KOPT-K1 (cell line): ENCODE results near the gene GINM1.

ENCODE experiments used
- H3K27ac ChIP-seq: fragments of 200-600 bp; sonication (generic); 2 replicates; pipeline ENCODE4 v1.5.1; 2016; ENCODE audit warnings: antibody characterized with exemption, mild to moderate bottlenecking, low read depth, low read length; ENCODE audit not compliant: poor library complexity, severe bottlenecking
- H3K36me3 ChIP-seq: fragments of 200-600 bp; sonication (generic); 2 replicates; pipeline ENCODE4 v1.5.1; 2017; ENCODE audit warnings: antibody characterized with exemption, mild to moderate bottlenecking, low read length, moderate library complexity; ENCODE audit not compliant: insufficient read depth
- H3K9me3 ChIP-seq: fragments of 200-600 bp; sonication (generic); 2 replicates; pipeline ENCODE4 v1.5.1; 2017; ENCODE audit warnings: antibody characterized with exemption, low read length, mild to moderate bottlenecking; ENCODE audit not compliant: insufficient read depth, poor library complexity, severe bottlenecking

Gene GINM1

GRCh38 chr6:149636124-149636523 is 69.9 kb downstream of the GINM1 start:
- Histone ChIP-seq H3K36me3 (peaks cover 28% of the 10 kb centered on the region), H3K27ac (no peak overlapping the region), H3K9me3 (no peaks in the 10 kb centered on the region)
